Measurements from ENCODE around the gene ADGRA1.

DNA sequence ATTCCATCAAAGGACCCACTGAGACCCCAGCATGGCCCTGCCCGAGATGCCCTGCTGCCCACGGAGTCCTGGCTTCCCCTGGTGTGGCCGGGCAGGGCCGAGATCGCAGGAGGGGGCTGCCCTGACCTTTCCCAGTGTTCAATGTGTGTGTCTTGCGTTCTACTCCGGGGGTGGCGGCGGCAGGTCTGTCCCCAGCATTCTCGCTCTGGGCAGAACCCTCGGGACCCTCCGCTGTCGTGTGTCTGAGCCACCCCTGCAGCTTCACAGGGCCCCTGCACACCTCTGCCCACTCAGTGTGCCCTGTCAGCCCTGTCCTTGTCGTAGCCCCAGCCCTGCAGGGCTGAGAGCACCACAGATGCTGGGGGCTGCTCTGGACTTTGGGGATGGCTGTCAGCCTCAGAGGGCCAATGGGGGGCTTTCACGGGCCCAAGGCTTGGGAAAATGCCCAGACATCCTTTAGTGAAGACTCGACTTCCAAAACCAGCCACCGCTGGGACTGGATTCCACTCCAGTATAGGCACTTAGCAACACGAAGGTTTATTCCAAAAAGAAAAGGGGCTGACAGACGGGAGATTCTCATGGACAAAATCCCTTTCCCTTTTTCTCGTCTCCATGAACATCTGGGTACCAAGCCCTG lies 42.3 kb downstream of the ADGRA1 start:
- no peak for TF ChIP-seq POLR2A (IDR thresholded peaks at IDR 0.05; ENCODE audit: low read length)
- no peak for TF ChIP-seq GATA1 (IDR thresholded peaks at IDR 0.05; ENCODE audit: low read depth, low read length)
